Lower lobe of right lung (tissue), 2 donors: ENCODE measurements around the gene SLC35A3. TPM values are rescaled to one million over a fixed set of nuclear protein-coding genes. Genes with fewer than 3 reads are reported as not detected.

Source experiments
- ATAC-seq, 2 donors: fragments of 200-7000 bp; cut with Tn5 transposase; one replicate each; pipeline ENCODE4 v1.9.1; 2020 to 2022; ENCODE audit warnings: mild to moderate bottlenecking in 2 of 2, moderate library complexity in 2 of 2
- DNase-seq: peaks from one replicate; pipeline ENCODE4 v3.0.0-alpha.2; 2020
- H3K27ac ChIP-seq: fragments of 200-600 bp; one replicate; pipeline ENCODE4 v1.8.0; 2022
- H3K27me3 ChIP-seq: fragments of 200-600 bp; one replicate; pipeline ENCODE4 v1.8.0; 2022; ENCODE audit warnings: low read depth
- H3K36me3 ChIP-seq: fragments of 200-600 bp; one replicate; pipeline ENCODE4 v1.8.0; 2022; ENCODE audit warnings: mild to moderate bottlenecking
- H3K4me1 ChIP-seq: fragments of 200-600 bp; one replicate; pipeline ENCODE4 v1.8.0; 2022
- H3K4me3 ChIP-seq: fragments of 200-600 bp; one replicate; pipeline ENCODE4 v1.8.0; 2022; ENCODE audit warnings: mild to moderate bottlenecking
- H3K9me3 ChIP-seq: fragments of 200-600 bp; one replicate; pipeline ENCODE4 v1.8.0; 2022
- CTCF ChIP-seq: fragments of 200-600 bp; IDR thresholded peaks from one replicate; pipeline ENCODE4 v1.8.0; 2022; ENCODE audit warnings: antibody characterized with exemption, mild to moderate bottlenecking
- intact Hi-C: fragments of 100-400 bp; cut with DNase I; formaldehyde crosslinking; loops from one replicate; pipeline ENCODE4 v1.11.0; 2022
- long read RNA-seq: library from polyadenylated mRNA; unstranded; transcript quantifications from one replicate; pipeline ENCODE4 v2.0.0, GENCODE V29; 2021
- total RNA-seq: library from RNA; stranded (reverse); fragmentation: NEBNext Ultra II Directional; extraction: Animal tissue kit (Norgen Biotek cat#: 25700); gene quantifications from one replicate; pipeline ENCODE4 v1.2.1, GENCODE V29; 2021
- donor health status: DM: no; HTN: yes; CAD: no; lungs with severe emphysema.

The SLC35A3 gene
- 30.6 TPM for total RNA-seq
- long read RNA-seq, full-length matches to known transcripts, result 43 of 56 reads
- long read RNA-seq, partial matches to known transcripts, result 4 of 56 reads
- long read RNA-seq, other reads (novel, unspliced or antisense), result 9 of 56 reads

GRCh38 chr1:99969729-99970621 lies at the start of gene SLC35A3:
Gene SLC35A3, plus strand, starts transcription at chr1:99969996. Its CDS starts 23,559 bp downstream, at chr1:99993555.
- Histone ChIP-seq H3K27me3 (no peaks in the 10 kb centered on the region), H3K4me3 (peak within 1 kb of the TSS; percentile 95), H3K9me3 (no peaks in the 10 kb centered on the region), H3K4me1 (peaks cover 10% of the 10 kb centered on the region), H3K27ac (peak within 1 kb of the TSS; percentile 86), H3K36me3 (peaks cover 5% of the 10 kb centered on the region)
- DNase-seq, result peak; percentile 90
- no peak for TF ChIP-seq CTCF
- ATAC-seq, result peak; percentile 97
- intact Hi-C loops, result no loop called here

- Histone ChIP-seq H3K27ac (no peak overlapping the region), H3K4me3 (no peak overlapping the region), H3K9me3 (no peaks in the 10 kb centered on the region), H3K27me3 (no peaks in the 10 kb centered on the region), H3K4me1 (no peaks in the 10 kb centered on the region), H3K36me3 (no peaks in the 10 kb centered on the region)
- TF ChIP-seq CTCF, result no peak
- ATAC-seq (no peak), DNase-seq (no peak)
- intact Hi-C loops, result no loop called here
Observed at GRCh38 chr1:99934801-99935200, 35.0 kb upstream of the SLC35A3 start.

GRCh38 chr1:99935534-99935933 lies 34.3 kb upstream of the SLC35A3 start:
- intact Hi-C loops, result no loop called here
- no peak overlapping the region for H3K4me3 ChIP-seq
- ATAC-seq (no peak), DNase-seq (no peak)
- no peak overlapping the region for H3K27ac ChIP-seq
- H3K36me3 ChIP-seq, result no peaks in the 10 kb centered on the region
- H3K9me3 ChIP-seq, result no peaks in the 10 kb centered on the region
- no peak for TF ChIP-seq CTCF
- H3K4me1 ChIP-seq, result no peaks in the 10 kb centered on the region
- no peaks in the 10 kb centered on the region for H3K27me3 ChIP-seq

GRCh38 chr1:99936071-99936470 lies 33.7 kb upstream of the SLC35A3 start:
- H3K36me3 ChIP-seq, result no peaks in the 10 kb centered on the region
- H3K4me3 ChIP-seq, result no peak overlapping the region
- H3K27ac ChIP-seq, result no peak overlapping the region
- no peaks in the 10 kb centered on the region for H3K27me3 ChIP-seq
- H3K9me3 ChIP-seq, result no peaks in the 10 kb centered on the region
- TF ChIP-seq CTCF, result no peak
- intact Hi-C loops, result no loop called here
- DNase-seq, result no peak
- no peak for ATAC-seq
- H3K4me1 ChIP-seq, result no peaks in the 10 kb centered on the region

- H3K36me3 ChIP-seq, result no peaks in the 10 kb centered on the region
- intact Hi-C loops, result no loop called here
- DNase-seq, result no peak
- no peak for ATAC-seq
- no peaks in the 10 kb centered on the region for H3K27me3 ChIP-seq
- no peaks in the 10 kb centered on the region for H3K9me3 ChIP-seq
- no peak overlapping the region for H3K27ac ChIP-seq
- H3K4me3 ChIP-seq, result no peak overlapping the region
- no peaks in the 10 kb centered on the region for H3K4me1 ChIP-seq
- no peak for TF ChIP-seq CTCF
Observed at GRCh38 chr1:99942723-99943122, 27.1 kb upstream of the SLC35A3 start.
